ENCODE data around the gene FAM171A2.

DNA sequence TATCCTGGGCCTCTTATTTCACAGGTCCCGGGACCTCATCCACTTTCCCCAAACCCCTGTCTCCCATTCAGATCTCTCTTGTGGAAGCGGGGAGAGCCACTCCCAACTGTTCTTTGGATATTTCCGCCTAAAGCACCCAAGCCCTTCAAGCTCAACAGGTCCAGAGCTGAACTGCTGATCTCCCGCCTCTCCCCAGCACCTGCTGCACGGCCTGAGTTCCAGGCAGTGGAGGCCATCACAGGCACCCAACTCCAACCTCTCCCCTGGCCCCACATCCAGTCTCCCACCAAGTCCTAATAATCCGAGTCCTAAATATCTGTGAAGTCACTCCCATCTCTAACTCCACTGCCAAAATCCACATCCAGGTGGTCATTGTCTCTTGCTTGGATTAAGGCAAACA lies 19.3 kb upstream of the FAM171A2 start:
- TF ChIP-seq, protein P1, sequence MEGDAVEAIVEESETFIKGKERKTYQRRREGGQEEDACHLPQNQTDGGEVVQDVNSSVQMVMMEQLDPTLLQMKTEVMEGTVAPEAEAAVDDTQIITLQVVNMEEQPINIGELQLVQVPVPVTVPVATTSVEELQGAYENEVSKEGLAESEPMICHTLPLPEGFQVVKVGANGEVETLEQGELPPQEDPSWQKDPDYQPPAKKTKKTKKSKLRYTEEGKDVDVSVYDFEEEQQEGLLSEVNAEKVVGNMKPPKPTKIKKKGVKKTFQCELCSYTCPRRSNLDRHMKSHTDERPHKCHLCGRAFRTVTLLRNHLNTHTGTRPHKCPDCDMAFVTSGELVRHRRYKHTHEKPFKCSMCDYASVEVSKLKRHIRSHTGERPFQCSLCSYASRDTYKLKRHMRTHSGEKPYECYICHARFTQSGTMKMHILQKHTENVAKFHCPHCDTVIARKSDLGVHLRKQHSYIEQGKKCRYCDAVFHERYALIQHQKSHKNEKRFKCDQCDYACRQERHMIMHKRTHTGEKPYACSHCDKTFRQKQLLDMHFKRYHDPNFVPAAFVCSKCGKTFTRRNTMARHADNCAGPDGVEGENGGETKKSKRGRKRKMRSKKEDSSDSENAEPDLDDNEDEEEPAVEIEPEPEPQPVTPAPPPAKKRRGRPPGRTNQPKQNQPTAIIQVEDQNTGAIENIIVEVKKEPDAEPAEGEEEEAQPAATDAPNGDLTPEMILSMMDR (IDR thresholded peaks at IDR 0.05) = no peak
- no peak for TF ChIP-seq POLR2A (IDR thresholded peaks at IDR 0.05)
